Fibroblast of mammary gland (primary cell): ENCODE results near the gene NRP2.

Source experiments
- DNase-seq: peaks from one replicate; pipeline ENCODE4 v3.0.0-alpha.2; 2010; ENCODE audit warnings: low read depth
- H3K4me3 ChIP-seq: 2 replicates; pipeline ENCODE4 v1.5.1; 2011; ENCODE audit warnings: low read depth, mild to moderate bottlenecking, low read length, moderate library complexity; ENCODE audit not compliant: control insufficient read depth
- CTCF ChIP-seq: conservative IDR thresholded peaks from 2 replicates; pipeline ENCODE4 v1.5.1; 2011; ENCODE audit warnings: low read depth, low read length, inconsistent platforms; ENCODE audit not compliant: control insufficient read depth, insufficient read depth

Gene NRP2

GRCh38 chr2:205658572-205658971, 23.7 kb upstream of the NRP2 start:
- no peak for DNase-seq
- no peak for TF ChIP-seq CTCF
- H3K4me3 ChIP-seq, result no peak overlapping the region

GRCh38 chr2:205659922-205660321, 22.4 kb upstream of the NRP2 start:
- no peak for TF ChIP-seq CTCF
- no peak for DNase-seq
- no peak overlapping the region for H3K4me3 ChIP-seq

- no peak overlapping the region for H3K4me3 ChIP-seq
- peak; percentile 97 for DNase-seq
- no peak for TF ChIP-seq CTCF
Measured at GRCh38 chr2:205660521-205661124, 21.7 kb upstream of the NRP2 start.

GRCh38 chr2:205661281-205661680, 21.0 kb upstream of the NRP2 start:
- no peak for DNase-seq
- no peak for TF ChIP-seq CTCF
- H3K4me3 ChIP-seq, result no peak overlapping the region

- DNase-seq, result no peak
- H3K4me3 ChIP-seq, result no peak overlapping the region
- TF ChIP-seq CTCF, result no peak
Measured at GRCh38 chr2:205662206-205662965, 19.9 kb upstream of the NRP2 start.

GRCh38 chr2:205665791-205666190, 16.5 kb upstream of the NRP2 start:
- H3K4me3 ChIP-seq, result no peak overlapping the region
- TF ChIP-seq CTCF, result no peak
- no peak for DNase-seq
